GM23338 (cell line): ENCODE data around the gene MAP4K5.

Experiments
- CREB1 ChIP-seq: fragments of 250-450 bp; sonication (Bioruptor Pico); IDR thresholded peaks from 2 replicates; pipeline ENCODE4 v1.5.0; 2020; ENCODE audit warnings: low read depth, mild to moderate bottlenecking, moderate library complexity
- JUNB ChIP-seq: IDR thresholded peaks from one replicate; pipeline ENCODE4 v1.6.1; 2016; ENCODE audit warnings: antibody characterized with exemption; ENCODE audit not compliant: unreplicated experiment
- TF ChIP-seq, protein P1 (sequence below), 2 experiments: fragments of 200-600 bp in 1 of 2; sonication (generic) in 1 of 2; conservative IDR thresholded peaks; 2 replicates each; pipeline versions ENCODE4 v1.5.1 to v1.6.1; 2016 to 2017; ENCODE audit warnings: antibody characterized with exemption in 2 of 2, low read depth in 2 of 2, mild to moderate bottlenecking in 2 of 2, moderate library complexity in 1 of 2
- TF ChIP-seq, protein P2 (sequence below): IDR thresholded peaks from one replicate; pipeline ENCODE4 v1.6.1; 2018; ENCODE audit warnings: antibody characterized with exemption; ENCODE audit not compliant: unreplicated experiment

DNA sequence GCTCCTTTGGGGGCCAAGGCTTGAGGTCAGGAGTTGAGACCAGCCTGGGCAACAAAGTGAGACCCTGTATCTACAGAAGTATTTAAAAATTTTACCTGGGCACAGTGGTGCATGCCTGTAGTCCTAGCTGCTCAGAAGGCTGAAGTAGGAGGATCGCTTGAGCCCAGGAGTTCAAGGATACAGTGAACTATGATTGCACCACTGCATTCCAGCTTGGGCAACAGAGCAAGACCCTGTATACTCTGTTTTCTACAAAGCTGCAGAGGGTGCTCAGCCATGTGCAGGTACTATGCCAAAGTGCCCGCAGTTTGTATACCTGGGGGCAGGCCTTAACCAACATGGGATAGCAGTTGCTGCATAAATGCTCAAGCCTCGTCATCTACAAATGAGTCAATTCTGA, 108.8 kb downstream of the MAP4K5 start:
- TF ChIP-seq, protein P1, sequence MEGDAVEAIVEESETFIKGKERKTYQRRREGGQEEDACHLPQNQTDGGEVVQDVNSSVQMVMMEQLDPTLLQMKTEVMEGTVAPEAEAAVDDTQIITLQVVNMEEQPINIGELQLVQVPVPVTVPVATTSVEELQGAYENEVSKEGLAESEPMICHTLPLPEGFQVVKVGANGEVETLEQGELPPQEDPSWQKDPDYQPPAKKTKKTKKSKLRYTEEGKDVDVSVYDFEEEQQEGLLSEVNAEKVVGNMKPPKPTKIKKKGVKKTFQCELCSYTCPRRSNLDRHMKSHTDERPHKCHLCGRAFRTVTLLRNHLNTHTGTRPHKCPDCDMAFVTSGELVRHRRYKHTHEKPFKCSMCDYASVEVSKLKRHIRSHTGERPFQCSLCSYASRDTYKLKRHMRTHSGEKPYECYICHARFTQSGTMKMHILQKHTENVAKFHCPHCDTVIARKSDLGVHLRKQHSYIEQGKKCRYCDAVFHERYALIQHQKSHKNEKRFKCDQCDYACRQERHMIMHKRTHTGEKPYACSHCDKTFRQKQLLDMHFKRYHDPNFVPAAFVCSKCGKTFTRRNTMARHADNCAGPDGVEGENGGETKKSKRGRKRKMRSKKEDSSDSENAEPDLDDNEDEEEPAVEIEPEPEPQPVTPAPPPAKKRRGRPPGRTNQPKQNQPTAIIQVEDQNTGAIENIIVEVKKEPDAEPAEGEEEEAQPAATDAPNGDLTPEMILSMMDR (conservative IDR thresholded peaks at IDR 0.05; ENCODE audit: low read depth in 2 of 2), result no peak
- TF ChIP-seq JUNB (no peak), CREB1 (CRISPR knock-in tag) (no peak)
- TF ChIP-seq, protein P2, sequence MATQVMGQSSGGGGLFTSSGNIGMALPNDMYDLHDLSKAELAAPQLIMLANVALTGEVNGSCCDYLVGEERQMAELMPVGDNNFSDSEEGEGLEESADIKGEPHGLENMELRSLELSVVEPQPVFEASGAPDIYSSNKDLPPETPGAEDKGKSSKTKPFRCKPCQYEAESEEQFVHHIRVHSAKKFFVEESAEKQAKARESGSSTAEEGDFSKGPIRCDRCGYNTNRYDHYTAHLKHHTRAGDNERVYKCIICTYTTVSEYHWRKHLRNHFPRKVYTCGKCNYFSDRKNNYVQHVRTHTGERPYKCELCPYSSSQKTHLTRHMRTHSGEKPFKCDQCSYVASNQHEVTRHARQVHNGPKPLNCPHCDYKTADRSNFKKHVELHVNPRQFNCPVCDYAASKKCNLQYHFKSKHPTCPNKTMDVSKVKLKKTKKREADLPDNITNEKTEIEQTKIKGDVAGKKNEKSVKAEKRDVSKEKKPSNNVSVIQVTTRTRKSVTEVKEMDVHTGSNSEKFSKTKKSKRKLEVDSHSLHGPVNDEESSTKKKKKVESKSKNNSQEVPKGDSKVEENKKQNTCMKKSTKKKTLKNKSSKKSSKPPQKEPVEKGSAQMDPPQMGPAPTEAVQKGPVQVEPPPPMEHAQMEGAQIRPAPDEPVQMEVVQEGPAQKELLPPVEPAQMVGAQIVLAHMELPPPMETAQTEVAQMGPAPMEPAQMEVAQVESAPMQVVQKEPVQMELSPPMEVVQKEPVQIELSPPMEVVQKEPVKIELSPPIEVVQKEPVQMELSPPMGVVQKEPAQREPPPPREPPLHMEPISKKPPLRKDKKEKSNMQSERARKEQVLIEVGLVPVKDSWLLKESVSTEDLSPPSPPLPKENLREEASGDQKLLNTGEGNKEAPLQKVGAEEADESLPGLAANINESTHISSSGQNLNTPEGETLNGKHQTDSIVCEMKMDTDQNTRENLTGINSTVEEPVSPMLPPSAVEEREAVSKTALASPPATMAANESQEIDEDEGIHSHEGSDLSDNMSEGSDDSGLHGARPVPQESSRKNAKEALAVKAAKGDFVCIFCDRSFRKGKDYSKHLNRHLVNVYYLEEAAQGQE, result no peak
